ENCODE results near the gene SMAP2.

Gene SMAP2

GRCh38 chr1:40416709-40417108, 43.2 kb downstream of the SMAP2 start:
- DNase-seq (ENCODE audit: low read depth in 2 of 3, low spot score in 1 of 3): no peak

- no peak for DNase-seq (ENCODE audit: low read depth in 2 of 3, low spot score in 1 of 3)
These were observed 48.2 kb downstream of the SMAP2 start for GRCh38 chr1:40421431-40422384.

GRCh38 chr1:40422630-40423263, 49.2 kb downstream of the SMAP2 start:
- no peak for DNase-seq (ENCODE audit: low read depth in 2 of 3, low spot score in 1 of 3)

- no peak for DNase-seq (ENCODE audit: low read depth in 2 of 3, low spot score in 1 of 3)
These were observed 49.7 kb downstream of the SMAP2 start for GRCh38 chr1:40423264-40423642.

- DNase-seq (ENCODE audit: low read depth in 2 of 3, low spot score in 1 of 3): no peak
These were observed 50.6 kb downstream of the SMAP2 start for GRCh38 chr1:40423951-40424618.

GRCh38 chr1:40425198-40425597, 51.7 kb downstream of the SMAP2 start:
- no peak for DNase-seq (ENCODE audit: low read depth in 2 of 3, low spot score in 1 of 3)

GRCh38 chr1:40431385-40431784, 57.9 kb downstream of the SMAP2 start:
- no peak for DNase-seq (ENCODE audit: low read depth in 2 of 3, low spot score in 1 of 3)

- no peak for DNase-seq (ENCODE audit: low read depth in 2 of 3, low spot score in 1 of 3)
These were observed 59.3 kb downstream of the SMAP2 start for GRCh38 chr1:40432644-40433390.

GRCh38 chr1:40435471-40435870, 61.9 kb downstream of the SMAP2 start:
- no peak for DNase-seq (ENCODE audit: low read depth in 2 of 3, low spot score in 1 of 3)

GRCh38 chr1:40435876-40436275, 62.3 kb downstream of the SMAP2 start:
- no peak for DNase-seq (ENCODE audit: low read depth in 2 of 3, low spot score in 1 of 3)

- DNase-seq (ENCODE audit: low read depth in 2 of 3, low spot score in 1 of 3): peak in 1 of 3 donors; percentile 27
These were observed 65.0 kb downstream of the SMAP2 start for GRCh38 chr1:40438391-40439015.

- DNase-seq (ENCODE audit: low read depth in 2 of 3, low spot score in 1 of 3): no peak
These were observed 65.7 kb downstream of the SMAP2 start for GRCh38 chr1:40439247-40439646.

GRCh38 chr1:40449684-40450494, 76.4 kb downstream of the SMAP2 start, which contains the start of gene ZFP69B:
Gene ZFP69B, plus strand, starts transcription at chr1:40450476. Its CDS starts 486 bp downstream, at chr1:40450962.
- DNase-seq (ENCODE audit: low read depth in 2 of 3, low spot score in 1 of 3): peak; percentile 82 to 88 (median 84)

- peak; percentile 73 to 84 (median 78) for DNase-seq (ENCODE audit: low read depth in 2 of 3, low spot score in 1 of 3)
These were observed 77.1 kb downstream of the SMAP2 start for GRCh38 chr1:40450495-40451237.

GRCh38 chr1:40451238-40451585, 77.7 kb downstream of the SMAP2 start:
- DNase-seq (ENCODE audit: low read depth in 2 of 3, low spot score in 1 of 3): no peak

GRCh38 chr1:40454873-40455272, 81.3 kb downstream of the SMAP2 start:
- no peak for DNase-seq (ENCODE audit: low read depth in 2 of 3, low spot score in 1 of 3)

GRCh38 chr1:40462956-40463590, 89.5 kb downstream of the SMAP2 start:
- no peak for DNase-seq (ENCODE audit: low read depth in 2 of 3, low spot score in 1 of 3)

GRCh38 chr1:40469327-40469726, 95.8 kb downstream of the SMAP2 start:
- DNase-seq (ENCODE audit: low read depth in 2 of 3, low spot score in 1 of 3): no peak
